GM12891 (cell line): ENCODE data around the gene RCAN3.

ENCODE experiments used
- POLR2A ChIP-seq: IDR thresholded peaks from 2 replicates; pipeline ENCODE4 v1.6.1; 2011; ENCODE audit warnings: low read depth, low read length, control low read depth
- POLR2AphosphoS5 ChIP-seq: IDR thresholded peaks from 2 replicates; pipeline ENCODE4 v1.6.1; 2011; ENCODE audit warnings: low read depth, low read length, control low read depth
- TAF1 ChIP-seq: IDR thresholded peaks from 2 replicates; pipeline ENCODE4 v1.6.1; 2011; ENCODE audit warnings: low read depth, low read length, control low read depth

DNA sequence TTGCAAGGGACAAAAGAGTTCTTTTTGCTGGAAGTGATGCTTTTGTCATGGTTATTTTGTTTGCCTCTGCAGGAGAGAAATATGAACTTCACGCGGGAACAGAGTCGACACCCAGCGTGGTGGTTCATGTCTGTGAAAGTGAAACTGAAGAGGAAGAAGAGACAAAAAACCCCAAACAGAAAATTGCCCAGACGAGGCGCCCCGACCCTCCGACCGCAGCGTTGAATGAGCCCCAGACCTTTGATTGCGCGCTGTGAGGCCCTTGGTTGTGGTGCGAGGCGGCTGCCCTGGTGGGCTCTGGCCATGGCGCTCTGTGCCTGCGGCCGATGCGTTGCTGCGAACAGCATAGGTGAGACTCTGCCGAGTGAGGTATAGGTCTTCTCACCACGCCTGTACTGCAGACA lies 32.4 kb downstream of the RCAN3 start:
- TF ChIP-seq POLR2AphosphoS5 (no peak), POLR2A (no peak), TAF1 (no peak)
